GM18508 (cell line): ENCODE measurements around the gene WNT11.

Experiments
- ATAC-seq: cut with Tn5 transposase; IDR thresholded peaks from one replicate; pipeline ENCODE4 v1.9.1; 2021; ENCODE audit warnings: moderate number of reproducible peaks; ENCODE audit not compliant: insufficient read depth, unreplicated experiment

The WNT11 gene

DNA sequence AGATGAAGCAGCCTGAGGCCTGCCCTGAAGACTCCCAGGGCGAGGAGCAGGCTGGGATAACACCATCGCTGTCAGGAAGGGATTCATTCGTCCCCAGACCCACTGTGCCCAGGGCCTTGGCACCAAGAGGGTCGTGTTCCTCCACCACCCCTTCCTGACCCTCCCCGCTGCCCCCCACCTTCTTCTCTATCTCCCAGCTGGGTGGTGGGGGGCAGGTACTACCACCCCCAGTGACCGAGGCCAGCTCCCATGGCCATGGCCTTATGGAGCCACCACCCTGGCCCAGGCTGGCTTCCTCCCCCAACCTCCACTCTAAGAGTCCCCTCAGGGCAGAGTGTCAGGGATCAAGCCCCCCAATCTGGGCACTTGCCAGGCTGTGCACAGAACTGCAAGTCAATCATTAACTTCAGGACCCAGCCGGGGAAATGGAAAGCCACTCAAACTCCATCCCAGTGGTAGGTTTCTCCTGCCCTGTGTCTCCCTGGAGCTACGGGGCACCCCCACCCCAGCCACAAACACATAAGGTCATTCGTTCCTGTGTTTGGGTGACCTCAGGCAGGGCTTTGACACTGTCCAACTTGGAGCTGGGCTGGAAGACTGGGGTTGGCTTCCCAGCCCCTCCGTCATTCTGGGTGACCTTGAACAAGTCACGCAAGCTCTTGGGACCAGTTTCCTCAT lies 33.3 kb upstream of the WNT11 start:
- no peak for ATAC-seq

DNA sequence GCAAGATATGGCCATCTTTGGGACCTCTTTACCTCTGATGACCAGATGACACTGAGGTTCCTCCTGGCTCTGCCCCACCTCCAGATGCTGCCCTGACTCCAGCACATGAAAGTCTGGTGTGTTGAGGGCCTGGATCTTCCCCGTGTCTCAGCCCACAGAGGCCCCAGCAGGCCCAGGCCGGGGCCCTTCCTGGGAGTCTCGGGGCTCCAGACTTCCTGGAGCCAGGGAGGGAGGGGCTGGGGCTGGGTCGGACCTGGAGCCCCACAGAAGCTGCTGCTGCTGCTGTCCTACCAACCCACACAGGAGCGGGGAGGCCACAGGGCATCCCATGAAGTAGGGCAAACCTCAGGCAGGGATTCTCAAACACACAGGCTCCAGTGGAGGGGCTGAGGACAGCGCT lies 32.2 kb upstream of the WNT11 start:
- no peak for ATAC-seq

DNA sequence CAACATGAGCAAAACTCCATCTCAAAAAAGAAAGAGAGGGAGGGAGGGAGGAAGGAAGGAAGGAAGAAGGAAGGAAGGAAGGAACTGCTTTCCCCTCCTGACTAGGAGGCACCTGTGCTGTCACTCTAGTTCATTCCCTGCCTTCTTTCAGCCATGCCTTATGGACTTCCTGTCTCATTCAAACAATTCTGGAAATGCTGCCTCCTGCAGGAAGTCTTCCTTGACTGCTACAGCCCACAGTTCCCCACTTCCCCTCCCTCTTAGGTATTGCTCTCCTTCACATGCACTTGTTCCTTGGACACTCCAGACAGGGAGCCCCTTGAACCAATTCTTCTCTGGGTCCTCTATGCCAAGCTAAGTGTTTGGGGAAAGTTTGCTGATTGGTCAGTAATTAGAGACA lies 31.6 kb upstream of the WNT11 start:
- no peak for ATAC-seq

DNA sequence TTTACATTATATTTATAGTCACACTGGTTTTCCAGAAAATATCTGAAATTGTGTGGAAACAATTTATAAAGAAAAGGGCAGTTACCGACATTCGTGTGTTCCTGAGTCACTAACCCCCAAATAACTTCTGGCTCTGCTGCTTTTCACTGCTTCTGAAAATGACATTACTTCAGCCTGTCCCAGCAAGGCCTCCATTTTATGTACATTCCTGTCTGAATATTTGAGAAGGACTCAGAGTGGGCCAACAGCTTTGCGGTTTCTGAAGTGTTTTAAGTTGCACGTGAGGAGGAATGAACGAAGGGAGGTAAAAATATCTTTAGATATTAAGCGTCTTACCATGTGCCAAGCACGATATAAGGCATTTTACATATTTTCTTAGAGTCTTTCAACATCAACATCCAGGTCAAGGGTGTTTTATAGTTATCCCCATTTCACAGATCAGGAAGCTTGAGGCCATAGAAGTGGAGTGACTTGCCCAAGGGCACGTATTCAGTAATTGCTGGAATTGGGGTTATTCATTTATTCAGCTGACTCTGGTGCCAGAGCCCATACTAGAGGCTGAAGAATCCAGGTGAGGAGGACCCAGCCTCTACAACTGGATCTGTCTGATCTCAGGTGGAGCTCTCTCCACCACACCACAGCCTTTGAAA lies 30.8 kb upstream of the WNT11 start:
- no peak for ATAC-seq

DNA sequence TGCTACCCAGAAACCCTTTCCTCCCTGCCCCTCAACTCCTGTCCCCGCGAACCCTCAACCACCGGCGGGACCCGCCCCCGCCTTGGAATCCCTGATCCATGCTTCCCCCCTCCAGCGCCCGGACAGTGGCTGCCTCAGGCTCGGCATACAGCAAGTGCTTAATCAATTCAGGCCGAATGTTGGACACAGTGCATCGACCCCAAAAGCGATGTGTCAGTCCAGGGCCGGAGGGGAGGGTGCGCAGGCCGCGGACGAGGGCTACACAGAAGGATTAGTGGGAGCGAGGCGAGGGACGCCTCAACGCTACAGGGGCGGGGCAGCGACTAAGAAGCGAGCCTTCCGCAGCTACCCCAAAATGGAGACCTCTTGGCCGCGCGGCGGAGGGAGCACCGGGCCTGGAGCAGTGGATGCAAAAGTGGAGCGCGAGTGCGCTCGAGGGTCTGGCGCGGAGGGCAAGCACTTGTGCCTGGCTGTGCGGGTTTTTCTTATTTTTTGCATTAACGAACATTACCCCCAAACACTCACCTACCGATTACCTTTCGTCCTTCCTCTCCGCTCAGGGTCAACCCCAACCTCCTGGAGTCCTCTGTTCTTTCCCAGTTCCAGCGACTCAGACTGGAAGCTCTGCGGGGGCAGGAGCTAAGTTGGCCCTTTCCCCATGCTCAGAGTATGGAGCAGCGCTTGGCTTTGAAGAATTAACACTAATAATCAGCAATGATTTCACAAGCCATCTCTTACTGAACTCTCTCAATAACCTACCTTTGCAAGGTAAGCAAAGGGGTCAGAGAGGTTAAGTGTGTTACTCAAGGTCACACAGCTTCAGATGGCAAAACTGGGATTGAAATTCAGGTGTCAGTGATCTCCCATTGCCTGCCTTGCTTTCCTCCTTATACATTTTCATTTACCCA lies 30.0 kb upstream of the WNT11 start:
- no peak for ATAC-seq

DNA sequence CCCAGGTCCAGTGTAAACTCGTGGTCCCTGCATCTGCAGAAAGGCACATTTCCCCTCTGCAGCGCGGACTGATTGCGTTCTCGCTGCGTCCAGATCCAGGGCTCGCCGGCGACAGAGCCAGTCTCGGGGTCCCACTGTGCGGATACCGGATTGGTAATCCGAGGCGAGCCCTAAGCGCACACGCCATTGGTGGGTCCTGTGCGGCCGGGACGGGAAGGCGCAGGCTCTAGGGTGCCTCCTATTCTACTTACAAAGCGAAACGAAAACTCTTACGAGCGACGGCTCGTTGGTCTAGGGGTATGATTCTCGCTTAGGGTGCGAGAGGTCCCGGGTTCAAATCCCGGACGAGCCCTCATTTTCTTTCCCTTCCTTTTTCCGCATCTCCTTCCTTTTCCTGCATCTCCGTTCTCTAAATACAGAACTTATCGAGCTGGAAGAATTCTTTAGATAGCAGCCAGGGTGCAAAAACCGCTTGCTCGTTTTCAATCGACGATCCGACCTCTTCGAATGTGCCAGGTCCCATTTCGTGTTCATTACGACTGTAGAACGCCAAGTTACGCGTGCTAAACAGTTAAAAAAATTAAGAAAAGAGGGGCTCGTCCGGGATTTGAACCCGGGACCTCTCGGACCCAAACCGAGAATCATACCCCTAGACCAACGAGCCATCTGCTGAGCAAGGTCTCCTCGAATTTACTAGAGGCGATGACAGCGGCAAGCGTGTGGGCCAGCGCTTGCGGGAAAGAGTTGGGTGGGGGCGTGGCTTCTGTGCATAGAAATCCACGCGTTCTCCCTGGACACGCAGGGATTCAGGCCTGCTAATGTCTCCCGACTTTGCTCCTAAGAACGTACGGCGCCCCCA lies 29.2 kb upstream of the WNT11 start:
- no peak for ATAC-seq

DNA sequence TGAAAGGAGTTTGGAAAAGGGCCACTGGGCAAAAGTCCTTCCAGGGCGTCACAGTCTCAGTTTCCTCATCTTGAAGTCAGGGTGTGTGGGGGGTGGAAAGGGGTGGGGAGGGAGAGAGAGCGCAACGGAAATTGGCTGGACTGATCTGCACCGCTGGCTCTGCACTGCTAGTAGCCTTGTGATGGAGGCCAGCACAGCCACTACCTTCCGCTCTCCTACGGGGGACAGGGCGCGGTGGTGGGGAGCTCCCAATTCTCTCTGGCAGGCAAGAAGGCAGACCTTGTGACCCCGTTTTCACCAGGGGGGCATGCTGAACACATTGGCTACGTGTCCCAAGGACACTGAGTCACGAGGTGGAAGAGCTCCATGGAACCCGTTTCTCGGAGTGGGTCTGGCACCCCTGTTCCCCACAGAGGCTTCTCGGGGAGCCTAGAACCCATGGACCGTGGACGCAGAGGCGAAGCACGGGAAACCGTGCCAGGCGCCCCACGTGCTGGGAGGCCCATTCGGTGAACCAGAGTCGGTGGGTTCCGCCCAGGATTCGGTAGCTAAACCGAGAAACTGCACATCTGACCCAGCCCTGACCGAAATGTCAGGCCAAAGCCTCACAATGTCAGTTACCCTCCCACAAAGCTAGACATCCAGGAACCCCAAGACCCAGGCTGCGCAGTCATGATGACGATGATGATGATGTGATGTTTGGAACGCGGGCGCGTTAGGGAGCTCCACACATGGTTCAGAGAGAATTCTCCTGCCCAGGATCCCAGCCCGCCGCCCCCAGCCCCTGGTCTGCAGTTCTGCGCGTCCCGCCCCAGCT lies 28.3 kb upstream of the WNT11 start:
- no peak for ATAC-seq

DNA sequence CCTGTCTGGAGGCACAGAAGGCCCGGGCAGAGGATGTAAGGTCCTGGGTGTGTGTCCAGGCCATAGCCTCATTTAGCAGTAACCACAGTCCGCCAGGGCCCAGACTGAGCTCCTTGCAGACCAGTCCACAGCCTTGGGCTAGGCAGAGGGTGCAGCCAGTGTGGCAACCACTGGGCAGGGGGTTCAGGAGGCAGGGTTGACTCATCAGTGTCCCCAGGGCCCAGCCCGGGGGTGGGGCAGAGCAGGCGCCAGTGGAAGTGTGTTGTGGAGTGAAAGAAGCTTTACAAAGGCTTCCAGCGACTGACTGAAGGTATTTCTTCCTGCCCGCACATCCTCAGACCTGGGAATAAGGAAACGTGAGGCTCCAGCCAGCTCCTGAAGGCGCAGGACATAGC lies 27.7 kb upstream of the WNT11 start:
- ATAC-seq = no peak

DNA sequence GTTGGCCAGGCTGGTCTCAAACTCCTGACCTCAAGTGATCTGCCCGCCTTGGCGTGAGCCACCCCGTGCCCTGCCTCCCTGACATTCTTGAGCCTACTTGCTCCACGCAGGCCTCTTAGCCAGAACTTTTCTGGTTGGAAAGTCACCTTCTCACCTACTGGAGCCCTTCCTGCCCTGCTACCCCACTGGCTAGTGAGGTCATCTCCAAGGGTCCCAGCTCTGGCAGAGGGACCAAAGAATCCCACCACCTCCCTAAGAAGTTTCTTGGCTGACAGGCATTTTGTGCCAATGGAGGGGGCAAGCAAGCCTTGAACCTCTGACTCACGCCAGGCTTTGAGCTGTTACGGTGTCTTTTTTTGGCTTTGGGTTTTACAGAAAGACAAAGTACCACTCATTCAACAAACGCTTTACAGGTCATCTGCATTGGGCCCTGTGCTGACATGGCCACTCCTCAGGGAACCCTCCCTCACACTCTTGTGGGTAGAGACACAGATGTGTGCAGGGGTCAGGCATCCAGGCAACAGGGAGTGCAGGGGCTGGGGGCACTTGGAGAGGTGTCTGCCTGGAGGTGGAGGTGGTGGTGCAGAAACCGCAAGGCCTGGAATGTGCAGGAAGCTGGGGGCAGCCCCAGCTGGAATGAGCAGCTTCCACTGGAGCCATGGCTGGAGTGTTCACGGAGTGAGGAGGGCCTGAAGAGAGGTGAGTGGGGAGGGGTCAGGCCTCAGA lies 27.1 kb upstream of the WNT11 start:
- no peak for ATAC-seq

DNA sequence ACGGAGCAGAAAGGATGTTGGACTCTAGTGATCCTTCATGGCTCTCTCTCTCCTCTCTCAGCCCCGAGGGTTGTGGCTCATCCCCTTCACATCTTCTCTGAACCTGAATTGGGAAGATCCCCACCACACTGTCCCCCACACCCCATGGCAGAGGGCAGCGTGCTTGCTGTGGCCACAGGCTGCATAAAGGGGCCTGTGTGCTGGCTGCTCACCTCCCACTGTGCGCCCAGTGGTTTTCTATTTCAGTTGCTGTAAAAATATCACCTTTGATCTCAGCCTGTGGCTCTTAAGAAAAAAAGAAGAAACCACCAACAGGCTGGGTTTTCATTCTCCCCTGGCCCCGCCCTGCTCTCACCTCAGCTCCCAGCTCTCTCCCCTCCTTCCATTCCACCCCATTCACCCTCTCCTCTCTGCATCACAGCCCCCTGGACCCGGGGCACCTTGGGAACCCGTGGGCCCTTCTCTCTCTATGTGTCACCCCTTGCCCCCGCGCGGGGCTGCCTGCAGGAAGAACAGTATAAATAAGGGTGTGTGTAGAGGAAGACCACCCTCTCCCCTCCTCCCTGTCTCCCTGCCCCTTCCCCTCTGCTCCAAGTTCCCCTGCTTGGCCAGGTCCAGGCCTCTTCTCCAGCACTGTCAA lies 25.8 kb upstream of the WNT11 start:
- no peak for ATAC-seq

DNA sequence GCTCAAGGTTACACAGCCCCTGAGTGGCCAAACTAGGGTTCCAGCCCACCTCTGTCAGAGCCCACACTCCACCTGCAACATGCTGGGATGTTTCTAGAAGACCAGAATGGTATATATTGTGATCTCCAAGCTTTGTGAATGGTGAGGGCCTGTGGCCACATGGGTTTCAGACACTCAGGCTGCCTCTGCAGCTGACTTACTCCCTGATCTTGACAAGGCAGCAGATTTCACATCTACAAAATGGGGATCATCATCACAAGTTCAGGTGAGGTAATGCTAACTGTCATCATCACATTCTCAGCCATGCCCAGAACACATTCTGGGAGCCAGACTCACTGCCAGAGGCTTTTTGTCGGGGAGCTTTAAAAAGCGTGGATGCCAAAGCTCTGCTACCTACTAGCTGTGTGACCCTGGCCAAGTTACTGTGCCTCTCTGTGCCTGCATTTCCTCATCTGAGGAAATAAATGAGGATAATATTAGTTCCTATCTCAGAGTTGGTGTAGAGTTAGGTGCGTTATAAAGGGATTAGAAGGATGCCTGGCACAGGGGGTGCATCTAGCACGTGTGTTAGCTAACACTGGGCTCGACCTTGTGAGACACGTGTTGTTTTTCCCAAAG lies 24.9 kb upstream of the WNT11 start:
- ATAC-seq = no peak

DNA sequence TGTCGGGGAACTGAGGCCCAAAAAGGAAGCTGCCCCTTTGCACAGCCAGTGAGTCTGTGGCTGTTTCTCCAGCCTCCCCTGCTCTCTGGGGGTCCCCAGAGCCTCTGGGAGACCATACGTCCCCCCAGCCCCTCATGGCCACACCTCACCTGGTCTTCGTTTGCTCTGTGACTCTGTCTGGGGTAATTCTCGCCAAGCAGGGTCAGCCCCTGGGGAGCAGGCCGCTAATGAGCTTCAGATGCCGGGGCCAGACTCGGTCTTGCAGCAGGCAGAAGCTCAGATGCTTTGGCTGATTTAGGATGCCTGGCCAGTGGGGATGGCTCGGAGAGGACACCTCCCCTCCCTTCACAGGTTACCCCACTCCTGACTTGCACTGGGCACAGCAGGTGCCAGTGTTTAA lies 24.1 kb upstream of the WNT11 start:
- ATAC-seq = no peak

DNA sequence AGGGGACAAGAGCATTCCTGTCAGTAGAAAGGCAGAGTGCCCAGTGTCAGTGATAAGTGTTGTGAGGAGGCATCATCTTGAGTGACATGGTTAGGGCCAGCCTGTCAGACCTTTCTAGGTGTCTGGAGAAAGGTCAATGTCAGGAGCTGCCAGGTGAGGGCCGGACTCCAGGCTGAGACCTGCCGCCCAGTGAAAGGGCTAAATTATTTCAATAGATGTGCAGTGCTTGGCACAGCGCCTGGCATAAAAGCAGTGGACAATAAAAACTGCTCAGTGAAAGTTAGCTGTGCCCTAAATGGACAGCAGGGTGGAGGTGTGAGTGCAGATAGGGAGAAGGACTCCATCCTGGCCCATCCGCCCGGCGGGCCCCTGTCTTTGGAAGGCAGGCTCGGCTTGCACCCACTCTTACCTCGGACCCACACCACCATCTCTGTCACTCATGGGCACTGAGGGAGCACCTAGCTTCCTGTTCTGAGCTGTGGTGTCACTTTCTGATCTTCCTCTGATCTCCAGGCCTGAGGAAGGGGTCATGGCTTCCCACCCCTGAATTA lies 23.5 kb upstream of the WNT11 start:
- no peak for ATAC-seq

DNA sequence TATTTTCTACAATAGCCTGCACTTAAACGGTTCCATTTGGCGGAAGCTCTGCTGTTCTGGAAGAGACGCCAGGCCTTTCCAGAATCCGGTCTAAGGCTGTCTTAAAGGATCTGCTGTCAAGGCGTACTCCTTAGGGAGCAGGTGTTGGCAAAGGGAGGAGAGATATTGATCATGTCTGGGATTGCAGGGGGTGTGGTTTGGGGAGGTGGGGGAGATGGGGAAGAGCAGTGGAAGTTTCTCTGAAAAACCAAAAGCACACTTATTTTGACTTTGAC lies 22.5 kb upstream of the WNT11 start:
- no peak for ATAC-seq

DNA sequence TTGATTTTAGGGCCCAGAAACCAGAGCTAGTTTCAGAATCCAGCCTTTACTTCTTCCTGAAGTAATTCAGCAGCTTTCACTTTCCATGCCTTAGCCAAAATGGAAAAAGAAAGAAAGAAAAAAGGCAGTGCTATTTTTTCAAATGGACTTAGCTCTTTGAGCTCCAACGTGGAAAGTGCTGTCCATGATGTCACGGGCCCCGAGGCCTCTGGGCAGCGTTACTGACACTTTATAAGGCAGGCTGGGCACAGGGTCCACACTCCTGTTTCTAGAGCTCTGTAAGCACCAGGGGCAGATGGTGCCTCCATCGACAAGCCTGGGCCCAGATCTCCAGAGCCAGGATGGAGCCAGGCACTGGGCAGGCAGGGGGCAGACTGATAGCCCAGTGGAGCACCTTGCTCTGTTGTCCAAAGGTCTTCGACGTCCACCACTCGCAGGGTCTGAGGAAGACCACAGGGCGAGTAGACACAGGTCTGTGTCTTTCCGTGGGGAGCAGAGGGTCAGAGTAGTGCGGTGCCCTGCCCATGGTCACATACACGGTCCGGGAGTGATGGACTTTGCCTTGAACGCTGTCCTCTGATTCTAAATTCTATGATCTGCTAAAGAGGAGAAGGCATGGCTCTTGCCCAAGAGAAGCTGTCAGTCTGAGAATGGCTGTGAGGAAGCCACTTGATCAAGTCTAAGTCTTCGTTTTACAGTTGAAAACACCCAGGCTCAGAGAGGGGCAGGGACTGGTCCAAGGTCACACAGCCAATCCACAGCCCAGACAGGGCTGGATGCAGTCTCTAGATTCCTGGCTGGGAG lies 22.0 kb upstream of the WNT11 start:
- no peak for ATAC-seq

DNA sequence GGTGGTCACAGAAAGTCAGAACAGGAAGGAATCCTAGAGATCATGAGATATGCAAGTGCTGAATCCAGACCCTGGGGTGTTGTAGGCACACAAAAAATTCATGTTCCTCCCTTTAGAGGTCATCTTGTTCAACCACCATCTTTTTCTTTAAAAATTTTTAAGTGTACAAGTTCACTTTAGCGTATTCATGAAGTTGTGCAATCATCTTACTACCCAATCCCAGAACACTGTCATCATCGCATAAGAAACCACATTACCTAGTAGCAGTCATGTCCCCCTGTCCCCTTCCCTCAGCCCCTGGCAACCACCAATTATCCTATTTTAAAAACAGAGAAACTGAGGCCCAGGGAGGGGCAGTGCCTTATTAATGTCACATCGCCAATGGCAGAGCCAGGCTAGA lies 20.3 kb upstream of the WNT11 start:
- ATAC-seq = no peak

DNA sequence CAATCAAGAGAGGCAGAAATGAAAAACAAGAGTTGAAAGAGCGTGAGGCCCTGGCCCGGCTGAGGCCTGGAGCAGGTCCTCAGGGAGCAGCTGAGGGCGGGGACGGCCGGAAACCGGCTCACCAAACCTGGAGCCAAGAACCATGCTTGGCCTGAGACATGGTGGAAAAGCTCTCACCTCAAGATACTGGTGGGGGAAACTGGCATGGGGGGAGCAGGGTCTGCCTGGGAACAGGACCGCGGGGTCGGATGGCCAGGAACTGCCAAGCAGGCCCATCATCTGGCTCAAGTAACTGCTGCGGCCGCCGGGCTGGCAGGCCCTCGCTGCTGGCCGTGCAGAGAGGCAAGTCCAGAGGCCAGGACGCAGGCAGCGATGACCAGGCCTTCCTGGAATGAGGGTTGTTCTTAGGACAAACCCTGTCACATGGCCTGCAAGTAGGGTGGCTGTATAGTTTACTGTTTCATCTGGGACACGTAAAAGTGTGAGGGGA lies 18.9 kb upstream of the WNT11 start:
- ATAC-seq = no peak
